Measurements from ENCODE around the gene PCDHB15. TPM values are rescaled to one million over a fixed set of nuclear protein-coding genes. Genes with fewer than 3 reads are reported as not detected.

The PCDHB15 gene
- polyA plus RNA-seq (2012; ENCODE audit: insufficient read length, low read depth): 0.67 TPM

DNA sequence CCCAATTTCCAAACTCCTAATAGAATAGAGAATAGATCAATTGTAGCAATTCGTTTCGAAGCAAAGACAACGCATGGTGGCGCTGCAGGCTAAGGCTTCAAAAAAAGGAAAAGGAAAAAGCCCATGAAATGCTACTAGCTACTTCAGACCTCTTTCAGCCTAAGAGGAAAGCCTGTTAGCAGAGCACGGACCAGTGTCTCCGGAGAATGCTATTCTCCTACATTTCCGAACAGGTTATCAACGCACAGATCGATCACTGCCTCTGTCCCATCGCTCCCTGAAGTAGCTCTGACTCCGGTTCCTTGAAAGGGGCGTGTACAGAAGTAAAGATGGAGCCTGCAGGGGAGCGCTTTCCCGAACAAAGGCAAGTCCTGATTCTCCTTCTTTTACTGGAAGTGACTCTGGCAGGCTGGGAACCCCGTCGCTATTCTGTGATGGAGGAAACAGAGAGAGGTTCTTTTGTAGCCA lies at the start of gene PCDHB15:
TSS of gene PCDHB15 (plus strand) at position 146 of the 468 bp plus-strand sequence. CDS start at position 330, 184 bp downstream.
- TF ChIP-seq TAF1 (IDR thresholded peaks at IDR 0.05; ENCODE audit: borderline replicate concordance, insufficient read depth, low read length) (no peak), POLR2AphosphoS5 (IDR thresholded peaks at IDR 0.05; ENCODE audit: low read depth, low read length) (no peak), FOXP2 (optimal IDR thresholded peaks at IDR 0.05; ENCODE audit: borderline replicate concordance, extremely low read depth, extremely low read length, insufficient read depth) (no peak), SIN3A (IDR thresholded peaks at IDR 0.05; ENCODE audit: borderline replicate concordance, insufficient read depth, low read length) (no peak)
- TF ChIP-seq, protein P1, sequence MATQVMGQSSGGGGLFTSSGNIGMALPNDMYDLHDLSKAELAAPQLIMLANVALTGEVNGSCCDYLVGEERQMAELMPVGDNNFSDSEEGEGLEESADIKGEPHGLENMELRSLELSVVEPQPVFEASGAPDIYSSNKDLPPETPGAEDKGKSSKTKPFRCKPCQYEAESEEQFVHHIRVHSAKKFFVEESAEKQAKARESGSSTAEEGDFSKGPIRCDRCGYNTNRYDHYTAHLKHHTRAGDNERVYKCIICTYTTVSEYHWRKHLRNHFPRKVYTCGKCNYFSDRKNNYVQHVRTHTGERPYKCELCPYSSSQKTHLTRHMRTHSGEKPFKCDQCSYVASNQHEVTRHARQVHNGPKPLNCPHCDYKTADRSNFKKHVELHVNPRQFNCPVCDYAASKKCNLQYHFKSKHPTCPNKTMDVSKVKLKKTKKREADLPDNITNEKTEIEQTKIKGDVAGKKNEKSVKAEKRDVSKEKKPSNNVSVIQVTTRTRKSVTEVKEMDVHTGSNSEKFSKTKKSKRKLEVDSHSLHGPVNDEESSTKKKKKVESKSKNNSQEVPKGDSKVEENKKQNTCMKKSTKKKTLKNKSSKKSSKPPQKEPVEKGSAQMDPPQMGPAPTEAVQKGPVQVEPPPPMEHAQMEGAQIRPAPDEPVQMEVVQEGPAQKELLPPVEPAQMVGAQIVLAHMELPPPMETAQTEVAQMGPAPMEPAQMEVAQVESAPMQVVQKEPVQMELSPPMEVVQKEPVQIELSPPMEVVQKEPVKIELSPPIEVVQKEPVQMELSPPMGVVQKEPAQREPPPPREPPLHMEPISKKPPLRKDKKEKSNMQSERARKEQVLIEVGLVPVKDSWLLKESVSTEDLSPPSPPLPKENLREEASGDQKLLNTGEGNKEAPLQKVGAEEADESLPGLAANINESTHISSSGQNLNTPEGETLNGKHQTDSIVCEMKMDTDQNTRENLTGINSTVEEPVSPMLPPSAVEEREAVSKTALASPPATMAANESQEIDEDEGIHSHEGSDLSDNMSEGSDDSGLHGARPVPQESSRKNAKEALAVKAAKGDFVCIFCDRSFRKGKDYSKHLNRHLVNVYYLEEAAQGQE (IDR thresholded peaks at IDR 0.05; ENCODE audit: insufficient read depth in 1 of 2, low read depth in 2 of 2, low read length in 2 of 2): no peak

DNA sequence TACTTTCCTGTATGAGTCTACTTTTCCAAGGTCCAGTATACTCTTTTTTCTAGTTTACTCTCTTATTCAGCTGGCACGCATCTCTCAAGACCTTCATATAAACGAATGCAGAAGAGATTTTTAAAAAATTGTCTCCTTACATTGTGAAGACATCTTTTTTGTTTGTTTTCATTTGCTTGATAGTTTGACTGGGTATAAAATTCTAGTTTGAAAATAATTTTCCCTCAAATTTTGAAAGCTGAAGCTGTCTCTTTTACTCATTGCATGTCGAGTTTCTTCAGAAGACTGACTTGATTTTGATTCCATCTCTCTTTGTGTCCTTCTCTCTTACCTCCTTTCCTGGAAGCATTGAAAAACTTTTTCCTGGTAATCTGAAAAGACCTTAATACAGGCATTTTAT lies 48.8 kb upstream of the PCDHB15 start:
- TF ChIP-seq SIN3A (IDR thresholded peaks at IDR 0.05; ENCODE audit: borderline replicate concordance, insufficient read depth, low read length): no peak
- TF ChIP-seq, protein P1 (IDR thresholded peaks at IDR 0.05; ENCODE audit: insufficient read depth in 1 of 2, low read depth in 2 of 2, low read length in 2 of 2): no peak
- no peak for TF ChIP-seq POLR2AphosphoS5 (IDR thresholded peaks at IDR 0.05; ENCODE audit: low read depth, low read length)
- no peak for TF ChIP-seq FOXP2 (optimal IDR thresholded peaks at IDR 0.05; ENCODE audit: borderline replicate concordance, extremely low read depth, extremely low read length, insufficient read depth)
- no peak for TF ChIP-seq TAF1 (IDR thresholded peaks at IDR 0.05; ENCODE audit: borderline replicate concordance, insufficient read depth, low read length)

DNA sequence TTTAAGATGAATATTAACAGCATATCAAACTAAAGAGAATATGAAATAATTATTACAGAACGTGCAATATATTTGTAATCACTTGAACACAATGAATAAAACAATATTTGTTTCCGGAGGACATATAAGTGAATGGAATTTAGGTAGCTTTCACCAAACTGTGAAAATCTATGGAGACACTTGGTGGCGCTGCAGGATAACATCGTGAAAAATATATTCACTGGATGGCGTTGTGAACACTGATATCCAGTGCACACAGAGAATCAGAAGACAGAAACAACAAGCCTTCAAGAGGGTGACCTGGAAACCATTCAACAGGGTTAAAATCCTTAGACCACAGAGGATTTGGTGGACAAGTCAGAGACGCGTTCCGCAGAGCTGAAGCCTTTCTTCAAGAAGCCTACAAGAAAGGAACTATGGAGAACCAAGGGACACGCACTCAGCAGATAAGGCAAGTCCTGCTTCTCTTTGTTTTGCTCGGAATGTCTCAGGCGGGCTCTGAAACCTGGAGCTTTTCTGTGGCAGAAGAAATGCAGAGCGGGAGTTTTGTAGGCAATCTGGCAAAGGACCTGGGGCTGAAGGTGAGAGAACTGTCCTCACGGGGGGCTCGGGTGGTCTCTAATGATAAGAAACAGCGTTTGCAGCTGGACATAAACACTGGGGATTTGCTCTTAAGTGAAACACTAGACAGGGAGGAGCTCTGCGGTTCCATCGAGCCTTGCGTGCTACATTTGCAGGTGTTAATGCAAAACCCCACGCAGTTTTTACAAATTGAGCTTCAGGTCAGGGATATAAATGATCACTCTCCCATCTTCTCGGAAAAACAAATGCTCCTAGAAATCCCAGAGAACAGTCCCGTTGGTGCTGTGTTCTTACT lies 45.6 kb upstream of the PCDHB15 start, which contains the start of gene PCDHB11:
TSS of gene PCDHB11 (plus strand) at position 269 of the 877 bp plus-strand sequence. CDS start at position 417, 148 bp downstream.
- TF ChIP-seq POLR2AphosphoS5 (IDR thresholded peaks at IDR 0.05; ENCODE audit: low read depth, low read length) (no peak), SIN3A (IDR thresholded peaks at IDR 0.05; ENCODE audit: borderline replicate concordance, insufficient read depth, low read length) (no peak), TAF1 (IDR thresholded peaks at IDR 0.05; ENCODE audit: borderline replicate concordance, insufficient read depth, low read length) (no peak), FOXP2 (optimal IDR thresholded peaks at IDR 0.05; ENCODE audit: borderline replicate concordance, extremely low read depth, extremely low read length, insufficient read depth) (no peak)
- TF ChIP-seq, protein P1 (IDR thresholded peaks at IDR 0.05; ENCODE audit: insufficient read depth in 1 of 2, low read depth in 2 of 2, low read length in 2 of 2): no peak

DNA sequence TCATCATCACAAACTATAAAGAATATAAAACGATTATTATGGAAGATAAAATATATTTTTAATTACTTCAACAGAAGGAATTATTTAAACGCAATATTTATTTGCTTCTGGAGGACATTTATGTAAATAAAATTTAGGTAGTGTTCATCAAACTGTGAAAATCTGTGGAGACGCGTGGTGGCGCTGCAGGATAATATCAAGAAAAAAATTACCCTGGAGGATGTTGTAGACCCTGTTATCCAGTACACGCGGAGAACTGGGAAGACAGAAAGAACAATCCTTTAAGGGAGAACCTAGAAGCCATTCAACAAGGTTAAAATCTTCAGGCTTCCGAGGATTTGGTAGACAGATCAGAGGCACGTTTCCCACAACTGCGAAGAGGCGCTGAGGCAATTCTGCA lies 36.7 kb upstream of the PCDHB15 start, which contains the start of gene PCDHB12:
TSS of gene PCDHB12 (plus strand) at position 242 of the 400 bp plus-strand sequence. CDS start 189 bp downstream, outside the sequence.
- TF ChIP-seq, protein P1 (IDR thresholded peaks at IDR 0.05; ENCODE audit: insufficient read depth in 1 of 2, low read depth in 2 of 2, low read length in 2 of 2): no peak
- no peak for TF ChIP-seq POLR2AphosphoS5 (IDR thresholded peaks at IDR 0.05; ENCODE audit: low read depth, low read length)
- TF ChIP-seq TAF1 (IDR thresholded peaks at IDR 0.05; ENCODE audit: borderline replicate concordance, insufficient read depth, low read length): no peak
- TF ChIP-seq SIN3A (IDR thresholded peaks at IDR 0.05; ENCODE audit: borderline replicate concordance, insufficient read depth, low read length): no peak
- no peak for TF ChIP-seq FOXP2 (optimal IDR thresholded peaks at IDR 0.05; ENCODE audit: borderline replicate concordance, extremely low read depth, extremely low read length, insufficient read depth)

All from PFSK-1 (cell line).